Thoracic aorta (tissue), 2 donors: ENCODE data around the gene DENND5B. TPM values are rescaled to one million over a fixed set of nuclear protein-coding genes. Genes with fewer than 3 reads are reported as not detected.

ENCODE experiments used
- ATAC-seq: fragments of 150-250 bp; one replicate; pipeline ENCODE4 v1.8.0; 2017; ENCODE audit warnings: low read depth; ENCODE audit not compliant: insufficient number of reproducible peaks, low FRiP score
- DNase-seq: peaks from one replicate; pipeline ENCODE4 v3.0.0-alpha.2; 2020; ENCODE audit warnings: low spot score
- H3K27ac ChIP-seq, 2 donors: fragments of 200-600 bp; sonication (generic); 1 replicate in 1 of 2; 2 replicates in 1 of 2; pipeline ENCODE4 v1.5.1; 2016; ENCODE audit warnings: mild to moderate bottlenecking in 2 of 2, moderate library complexity in 2 of 2
- H3K27me3 ChIP-seq: fragments of 200-600 bp; sonication (generic); replicated peaks from 2 replicates; pipeline ENCODE4 v1.6.0; 2016; ENCODE audit warnings: mild to moderate bottlenecking; ENCODE audit not compliant: insufficient read depth
- H3K36me3 ChIP-seq: fragments of 200-600 bp; sonication (generic); one replicate; pipeline ENCODE4 v1.5.1; 2016
- H3K4me1 ChIP-seq, 2 donors: fragments of 200-600 bp; sonication (generic); 1 replicate in 1 of 2; 2 replicates in 1 of 2; pipeline versions ENCODE4 v1.5.1 to v1.6.0; 2016; ENCODE audit warnings: low read depth in 2 of 2, mild to moderate bottlenecking in 1 of 2; ENCODE audit not compliant: control insufficient read depth in 1 of 2
- H3K4me3 ChIP-seq: fragments of 200-600 bp; sonication (generic); 2 replicates; pipeline ENCODE4 v1.5.1; 2016; ENCODE audit warnings: mild to moderate bottlenecking
- H3K9me3 ChIP-seq: fragments of 200-600 bp; sonication (generic); 2 replicates; pipeline ENCODE4 v1.5.1; 2016
- total RNA-seq, 2 donors: library from RNA; depleted of rRNA; stranded (reverse); fragments of >200 nt; gene quantifications; one replicate each; pipeline versions ENCODE4 v1.1.0 to v1.2.3, GENCODE V29; 2016
- TF ChIP-seq, protein P1 (sequence below): fragments of 200-600 bp; sonication (generic); IDR thresholded peaks from one replicate; pipeline ENCODE4 v1.5.1; 2019; ENCODE audit warnings: antibody characterized with exemption

Gene DENND5B
- total RNA-seq = 10 to 100 TPM; 28.6 to 43.9 TPM

DNA sequence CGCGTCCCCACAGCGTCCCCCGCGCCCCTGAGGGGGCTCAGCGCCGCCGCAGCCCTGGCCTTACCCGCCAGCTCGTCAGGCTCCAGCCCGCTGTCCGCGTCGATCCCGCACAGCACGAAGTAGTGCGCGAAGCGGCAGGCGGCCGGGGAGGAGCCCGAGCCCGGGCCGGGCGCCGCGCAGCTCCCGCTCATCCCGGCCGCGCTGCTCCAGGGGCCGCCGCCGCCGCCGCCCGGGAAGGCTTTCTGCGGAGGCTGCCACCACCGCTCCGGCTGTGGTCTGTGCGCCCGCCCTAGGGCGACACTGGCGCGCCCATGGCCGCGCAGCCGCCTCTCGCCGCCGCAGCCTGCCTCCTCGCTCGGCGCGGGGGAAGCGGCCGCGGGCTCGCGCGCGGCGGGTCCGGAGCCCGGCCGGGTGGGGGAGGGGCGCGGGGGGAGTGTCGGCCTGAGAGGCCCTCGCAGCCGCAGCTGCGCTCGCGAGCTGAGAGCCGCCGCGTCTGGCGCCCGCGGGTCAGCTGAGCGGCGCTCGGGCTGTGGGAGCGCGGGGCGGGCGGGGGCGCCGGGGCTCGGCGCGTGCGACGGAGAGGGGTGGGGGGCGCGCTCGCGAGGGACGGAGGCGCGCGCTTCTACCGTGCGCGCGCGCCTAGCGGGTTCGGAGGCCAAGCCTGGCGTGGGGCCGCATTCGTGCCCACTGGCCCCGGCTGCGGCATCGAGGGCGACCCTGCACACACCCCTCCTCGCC, at the start of gene DENND5B:
TSS of gene DENND5B (minus strand) at position 495 of the 738 bp plus-strand sequence. CDS start at position 191, 304 bp downstream.
- peaks cover 11 to 19% of the 10 kb centered on the region in 2 donors for H3K4me1 ChIP-seq
- no peaks in the 10 kb centered on the region for H3K36me3 ChIP-seq
- TF ChIP-seq, protein P1, sequence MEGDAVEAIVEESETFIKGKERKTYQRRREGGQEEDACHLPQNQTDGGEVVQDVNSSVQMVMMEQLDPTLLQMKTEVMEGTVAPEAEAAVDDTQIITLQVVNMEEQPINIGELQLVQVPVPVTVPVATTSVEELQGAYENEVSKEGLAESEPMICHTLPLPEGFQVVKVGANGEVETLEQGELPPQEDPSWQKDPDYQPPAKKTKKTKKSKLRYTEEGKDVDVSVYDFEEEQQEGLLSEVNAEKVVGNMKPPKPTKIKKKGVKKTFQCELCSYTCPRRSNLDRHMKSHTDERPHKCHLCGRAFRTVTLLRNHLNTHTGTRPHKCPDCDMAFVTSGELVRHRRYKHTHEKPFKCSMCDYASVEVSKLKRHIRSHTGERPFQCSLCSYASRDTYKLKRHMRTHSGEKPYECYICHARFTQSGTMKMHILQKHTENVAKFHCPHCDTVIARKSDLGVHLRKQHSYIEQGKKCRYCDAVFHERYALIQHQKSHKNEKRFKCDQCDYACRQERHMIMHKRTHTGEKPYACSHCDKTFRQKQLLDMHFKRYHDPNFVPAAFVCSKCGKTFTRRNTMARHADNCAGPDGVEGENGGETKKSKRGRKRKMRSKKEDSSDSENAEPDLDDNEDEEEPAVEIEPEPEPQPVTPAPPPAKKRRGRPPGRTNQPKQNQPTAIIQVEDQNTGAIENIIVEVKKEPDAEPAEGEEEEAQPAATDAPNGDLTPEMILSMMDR = no peak
- peak within 1 kb of the TSS; percentile 92 to 95 for H3K27ac ChIP-seq
- H3K4me3 ChIP-seq = peak within 1 kb of the TSS; percentile 72
- no peak for DNase-seq
- ATAC-seq = peak; percentile 69
- H3K27me3 ChIP-seq = no peaks in the 10 kb centered on the region
- H3K9me3 ChIP-seq = no peaks in the 10 kb centered on the region

GRCh38 chr12:31634620-31635019, 43.7 kb upstream of the DENND5B start:
- H3K36me3 ChIP-seq = no peaks in the 10 kb centered on the region
- no peaks in the 10 kb centered on the region for H3K9me3 ChIP-seq
- H3K27me3 ChIP-seq = no peaks in the 10 kb centered on the region
- ATAC-seq = no peak
- H3K4me3 ChIP-seq = no peak overlapping the region
- H3K27ac ChIP-seq = no peak overlapping the region
- no peak for DNase-seq
- TF ChIP-seq, protein P1 = no peak
- H3K4me1 ChIP-seq = peaks cover 0 to 8% of the 10 kb centered on the region in 2 donors

DNA sequence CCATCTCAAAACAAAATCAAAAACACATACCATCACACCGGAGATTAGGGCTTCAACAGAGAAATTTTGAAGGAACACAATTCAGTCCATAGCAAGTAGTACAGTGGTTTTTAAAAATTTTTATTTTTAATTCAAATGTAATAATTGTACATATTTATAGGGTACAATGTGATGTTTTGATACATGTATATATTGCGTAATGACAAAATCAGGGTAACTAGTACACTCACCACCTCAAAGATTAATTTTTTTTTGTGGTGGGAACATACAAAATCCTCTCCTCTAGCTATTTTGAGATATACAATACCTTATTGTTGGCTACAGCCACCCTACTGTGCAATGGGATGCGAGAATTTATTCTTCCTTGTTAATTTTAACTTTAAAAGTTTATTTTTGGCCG, 42.5 kb upstream of the DENND5B start:
- no peak for ATAC-seq
- TF ChIP-seq, protein P1 = no peak
- no peak for DNase-seq

GRCh38 chr12:31631809-31632208, 40.9 kb upstream of the DENND5B start:
- Histone ChIP-seq H3K27ac (no peak overlapping the region), H3K36me3 (no peaks in the 10 kb centered on the region), H3K9me3 (no peaks in the 10 kb centered on the region), H3K4me1 (peaks cover 0 to 11% of the 10 kb centered on the region in 2 donors), H3K4me3 (no peak overlapping the region), H3K27me3 (no peaks in the 10 kb centered on the region)
- TF ChIP-seq, protein P1 = no peak
- DNase-seq = no peak
- ATAC-seq = no peak

More for the DNA sequence above, 42.5 kb upstream of the DENND5B start:
- Histone ChIP-seq H3K27ac (no peak overlapping the region), H3K27me3 (no peaks in the 10 kb centered on the region), H3K4me1 (peaks cover 0 to 11% of the 10 kb centered on the region in 2 donors), H3K9me3 (no peaks in the 10 kb centered on the region), H3K36me3 (no peaks in the 10 kb centered on the region), H3K4me3 (no peak overlapping the region)

DNA sequence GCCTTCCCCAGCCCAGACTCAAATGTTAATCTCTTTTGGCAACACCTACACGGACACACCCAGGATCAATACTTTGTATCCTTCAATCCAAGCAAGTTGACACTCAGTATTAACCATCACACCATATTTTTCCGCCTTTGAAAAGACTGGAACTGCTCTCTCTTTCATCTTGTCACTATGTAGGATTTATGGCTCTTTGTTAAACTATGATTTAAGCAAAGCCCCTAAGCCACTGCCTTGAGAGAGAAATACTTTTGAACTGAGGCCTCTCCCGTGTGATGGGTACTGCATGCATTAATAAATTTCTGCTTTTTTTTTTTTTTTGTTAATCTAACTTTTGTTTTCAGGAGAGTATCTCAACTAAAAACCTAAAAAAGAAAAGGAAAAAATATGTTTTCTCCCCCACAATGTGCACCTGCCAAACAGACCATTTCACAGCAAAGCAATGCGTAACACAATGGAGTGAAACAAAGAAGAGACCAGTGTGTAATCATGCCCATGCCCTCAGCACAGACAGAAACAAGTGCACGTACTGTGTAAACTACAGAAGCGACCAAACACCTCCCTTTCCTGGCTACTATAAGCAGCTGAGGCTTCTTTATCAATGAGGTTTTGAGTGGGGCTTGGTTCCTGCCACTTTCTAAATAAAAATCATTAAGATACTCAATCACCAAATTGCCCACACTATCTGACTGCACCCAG, 40.2 kb upstream of the DENND5B start:
- H3K4me1 ChIP-seq = peaks cover 0 to 11% of the 10 kb centered on the region in 2 donors
- no peak overlapping the region for H3K27ac ChIP-seq
- no peaks in the 10 kb centered on the region for H3K36me3 ChIP-seq
- DNase-seq (no peak), ATAC-seq (no peak)
- H3K9me3 ChIP-seq = no peaks in the 10 kb centered on the region
- no peak overlapping the region for H3K4me3 ChIP-seq
- TF ChIP-seq, protein P1 = no peak
- H3K27me3 ChIP-seq = no peaks in the 10 kb centered on the region
